Ovary (tissue), 9 donors: ENCODE measurements around the gene CYP19A1. TPM values are rescaled to one million over a fixed set of nuclear protein-coding genes. Genes with fewer than 3 reads are reported as not detected.

Source experiments
- DNase-seq, 5 donors: peaks; one replicate each; pipeline ENCODE4 v3.0.0-alpha.2; 2019 to 2020
- H3K27ac ChIP-seq, 2 donors: fragments of 200-600 bp; one replicate each; pipeline versions ENCODE4 v1.5.1 to v1.8.0; 2019 to 2022
- H3K27me3 ChIP-seq: fragments of 200-600 bp; one replicate; pipeline ENCODE4 v1.8.0; 2022
- H3K36me3 ChIP-seq: fragments of 200-600 bp; sonication (generic); one replicate; pipeline ENCODE4 v1.5.1; 2019
- H3K4me1 ChIP-seq: one replicate; pipeline ENCODE4 v1.8.1; 2013; ENCODE audit warnings: mild to moderate bottlenecking, moderate library complexity; ENCODE audit not compliant: insufficient read depth
- H3K4me3 ChIP-seq: fragments of 200-600 bp; sonication (generic); one replicate; pipeline ENCODE4 v1.5.1; 2017
- H3K9me3 ChIP-seq, 2 donors: fragments of 200-600 bp in 1 of 2; sonication (generic) in 1 of 2; one replicate each; pipeline versions ENCODE4 v1.5.1 to v1.8.1; 2013 to 2019; ENCODE audit warnings: mild to moderate bottlenecking in 1 of 2, moderate library complexity in 1 of 2
- EP300 ChIP-seq: sonication (generic); formaldehyde crosslinking; IDR thresholded peaks from one replicate; pipeline ENCODE4 v1.6.1; 2017; ENCODE audit warnings: antibody characterized with exemption
- POLR2A ChIP-seq: fragments of 450-650 bp; IDR thresholded peaks from one replicate; pipeline ENCODE4 v1.6.1; 2017; ENCODE audit warnings: antibody characterized with exemption, mild to moderate bottlenecking, moderate library complexity
- WGBS, 3 donors: extraction: QIAGEN DNeasy Blood & Tissue Kit in 1 of 3; methylation state at CpG; one replicate each; pipeline versions ENCODE4 v1.1.5 to v1.1.7; 2013 to 2017; 5-methylcytosine and 5-hydroxymethylcytosine counted together
- intact Hi-C, 4 donors: fragments of 100-400 bp; cut with DNase I; formaldehyde crosslinking; loops; one replicate each; pipeline versions ENCODE4 v1.11.0 to v1.15.1; 2022 to 2023
- polyA plus RNA-seq, 2 donors: library from polyadenylated mRNA; stranded (reverse); fragments of 200-250 nt in 1 of 2; fragments of 350-450 nt in 1 of 2; fragmentation: Illumina TruSeq in 1 of 2; extraction: RNeasy Lipid Tissue Mini Kit (QIAGEN cat#74804) in 1 of 2; gene quantifications; one replicate each; pipeline ENCODE4 v1.2.3, GENCODE V29; 2013 to 2014
- total RNA-seq, 7 donors: library from RNA; depleted of rRNA in 2 of 7; stranded (reverse); fragments of >200 nt in 2 of 7; fragmentation: NEBNext Ultra II Directional in 3 of 7; extraction: Animal tissue kit (Norgen Biotek cat#: 25700) in 3 of 7; gene quantifications; one replicate each; pipeline versions ENCODE4 v1.1.0 to v1.2.4, GENCODE V29; 2016 to 2023
- TF ChIP-seq, protein P1 (sequence below), 3 donors: fragments of 450-650 bp in 2 of 3; fragments of 200-600 bp in 1 of 3; IDR thresholded peaks; one replicate each; pipeline versions ENCODE4 v1.5.1 to v1.8.0; 2016 to 2022; ENCODE audit warnings: antibody characterized with exemption in 3 of 3, mild to moderate bottlenecking in 1 of 3
- donor health status: DM: no; HTN: no; CAD: no; lungs with moderate emphysema.
- donor health status: DM: no; HTN: no; CAD: no.
- donor health status: Bipolar disorder and iron deficiency.
- donor health status: DM: yes; HTN: yes; CAD: no.
- donor health status: DM: no; HTN: no; CAD: no.
- donor health status: DM: yes; HTN: yes; CAD: no.

CYP19A1 gene
- total and polyA plus RNA-seq, 9 donors: 0.81 to 1,570 (median 1.4) TPM

DNA sequence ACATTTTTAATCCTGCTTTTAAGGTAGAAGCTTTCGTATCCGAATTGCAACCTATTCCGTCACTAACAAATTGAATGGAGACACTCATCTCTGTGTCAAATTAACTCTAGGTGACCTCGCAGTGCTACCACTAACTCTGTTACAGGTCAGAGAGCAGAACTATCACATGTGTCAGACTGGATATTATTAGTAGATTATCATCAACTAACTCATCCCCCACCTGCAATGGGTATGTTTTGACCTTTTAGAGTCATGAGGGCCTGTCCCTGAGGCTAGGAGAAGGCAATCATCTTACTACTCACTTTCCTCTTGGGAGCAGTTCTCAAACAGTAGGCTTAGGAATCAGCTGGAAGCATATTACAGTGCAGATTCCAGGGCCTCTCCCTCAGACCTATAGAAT, 5.1 kb upstream of the CYP19A1 start:
- intact Hi-C loops: no loop called here
- Histone ChIP-seq H3K27ac (no peak overlapping the region), H3K9me3 (no peaks in the 10 kb centered on the region), H3K4me3 (no peak overlapping the region), H3K36me3 (no peaks in the 10 kb centered on the region), H3K4me1 (peaks cover 3% of the 10 kb centered on the region), H3K27me3 (no peaks in the 10 kb centered on the region)
- DNase-seq: no peak
- 96 to 97% (median 96%) methylated on average over 4 of the region's 4 CpGs for WGBS, 3 donors
- TF ChIP-seq, protein P1, sequence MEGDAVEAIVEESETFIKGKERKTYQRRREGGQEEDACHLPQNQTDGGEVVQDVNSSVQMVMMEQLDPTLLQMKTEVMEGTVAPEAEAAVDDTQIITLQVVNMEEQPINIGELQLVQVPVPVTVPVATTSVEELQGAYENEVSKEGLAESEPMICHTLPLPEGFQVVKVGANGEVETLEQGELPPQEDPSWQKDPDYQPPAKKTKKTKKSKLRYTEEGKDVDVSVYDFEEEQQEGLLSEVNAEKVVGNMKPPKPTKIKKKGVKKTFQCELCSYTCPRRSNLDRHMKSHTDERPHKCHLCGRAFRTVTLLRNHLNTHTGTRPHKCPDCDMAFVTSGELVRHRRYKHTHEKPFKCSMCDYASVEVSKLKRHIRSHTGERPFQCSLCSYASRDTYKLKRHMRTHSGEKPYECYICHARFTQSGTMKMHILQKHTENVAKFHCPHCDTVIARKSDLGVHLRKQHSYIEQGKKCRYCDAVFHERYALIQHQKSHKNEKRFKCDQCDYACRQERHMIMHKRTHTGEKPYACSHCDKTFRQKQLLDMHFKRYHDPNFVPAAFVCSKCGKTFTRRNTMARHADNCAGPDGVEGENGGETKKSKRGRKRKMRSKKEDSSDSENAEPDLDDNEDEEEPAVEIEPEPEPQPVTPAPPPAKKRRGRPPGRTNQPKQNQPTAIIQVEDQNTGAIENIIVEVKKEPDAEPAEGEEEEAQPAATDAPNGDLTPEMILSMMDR (IDR thresholded peaks at IDR 0.05): no peak
- TF ChIP-seq POLR2A (no peak), EP300 (no peak)

- no peak overlapping the region for H3K4me3 ChIP-seq
- TF ChIP-seq, protein P1 (IDR thresholded peaks at IDR 0.05): no peak
- TF ChIP-seq EP300 (no peak), POLR2A (no peak)
- no peak for DNase-seq
- intact Hi-C loops: no loop called here
- no peaks in the 10 kb centered on the region for H3K27me3 ChIP-seq
- H3K27ac ChIP-seq: no peak overlapping the region
- H3K9me3 ChIP-seq: no peaks in the 10 kb centered on the region
- 68 to 74% (median 72%) methylated on average over 16 of the region's 16 CpGs for WGBS, 3 donors
- H3K36me3 ChIP-seq: no peaks in the 10 kb centered on the region
- peaks cover 3% of the 10 kb centered on the region for H3K4me1 ChIP-seq
These were observed 4.0 kb upstream of the CYP19A1 start for GRCh38 chr15:51342227-51342999.

GRCh38 chr15:51341366-51342226, 3.2 kb upstream of the CYP19A1 start, which contains the start of gene GLDN:
GLDN (plus strand) TSS chr15:51341655; CDS start chr15:51341685, 30 bp downstream.
- peak in 1 of 5 donors; percentile 38 for DNase-seq
- 8 to 10% (median 8%) methylated on average over 51 to 76 of the region's 76 CpGs for WGBS, 3 donors

More at GRCh38 chr15:51341366-51342226, 3.2 kb upstream of the CYP19A1 start, which contains the start of gene GLDN:
- H3K9me3 ChIP-seq: no peaks in the 10 kb centered on the region
- intact Hi-C loops: no loop called here
- no peaks in the 10 kb centered on the region for H3K27me3 ChIP-seq
- H3K27ac ChIP-seq: no peak within 1 kb of the TSS
- no peak within 1 kb of the TSS for H3K4me3 ChIP-seq
- peaks cover 3% of the 10 kb centered on the region for H3K4me1 ChIP-seq
- no peaks in the 10 kb centered on the region for H3K36me3 ChIP-seq
- TF ChIP-seq EP300: no peak
- TF ChIP-seq, protein P1 (IDR thresholded peaks at IDR 0.05): no peak
- TF ChIP-seq POLR2A: no peak
